VCaP (cell line): ENCODE data around the gene PRKCI.
"Not testable (repeated sequence)": the region's sequence is repeated elsewhere in the genome, so short reads cannot be mapped to it uniquely, and the experiment has no call there.

Experiments
- H3K27ac ChIP-seq: fragments of 450-650 bp; 2 replicates; pipeline ENCODE4 v1.5.1; 2017
- TF ChIP-seq, protein P1 (sequence below): fragments of 450-650 bp; conservative IDR thresholded peaks from 2 replicates; pipeline ENCODE4 v1.5.1; 2017; ENCODE audit warnings: mild to moderate bottlenecking, moderate library complexity

PRKCI gene

GRCh38 chr3:170221924-170222646 lies at the start of gene PRKCI:
TSS of gene PRKCI (plus strand) at chr3:170222424. CDS start at chr3:170222670, 246 bp downstream.
- H3K27ac ChIP-seq = peak within 1 kb of the TSS; percentile 93
- TF ChIP-seq, protein P1, sequence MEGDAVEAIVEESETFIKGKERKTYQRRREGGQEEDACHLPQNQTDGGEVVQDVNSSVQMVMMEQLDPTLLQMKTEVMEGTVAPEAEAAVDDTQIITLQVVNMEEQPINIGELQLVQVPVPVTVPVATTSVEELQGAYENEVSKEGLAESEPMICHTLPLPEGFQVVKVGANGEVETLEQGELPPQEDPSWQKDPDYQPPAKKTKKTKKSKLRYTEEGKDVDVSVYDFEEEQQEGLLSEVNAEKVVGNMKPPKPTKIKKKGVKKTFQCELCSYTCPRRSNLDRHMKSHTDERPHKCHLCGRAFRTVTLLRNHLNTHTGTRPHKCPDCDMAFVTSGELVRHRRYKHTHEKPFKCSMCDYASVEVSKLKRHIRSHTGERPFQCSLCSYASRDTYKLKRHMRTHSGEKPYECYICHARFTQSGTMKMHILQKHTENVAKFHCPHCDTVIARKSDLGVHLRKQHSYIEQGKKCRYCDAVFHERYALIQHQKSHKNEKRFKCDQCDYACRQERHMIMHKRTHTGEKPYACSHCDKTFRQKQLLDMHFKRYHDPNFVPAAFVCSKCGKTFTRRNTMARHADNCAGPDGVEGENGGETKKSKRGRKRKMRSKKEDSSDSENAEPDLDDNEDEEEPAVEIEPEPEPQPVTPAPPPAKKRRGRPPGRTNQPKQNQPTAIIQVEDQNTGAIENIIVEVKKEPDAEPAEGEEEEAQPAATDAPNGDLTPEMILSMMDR = no peak

- TF ChIP-seq, protein P1 = no peak
- H3K27ac ChIP-seq = no peak overlapping the region; the same call in 1 of the 2 replicates
Measured at GRCh38 chr3:170178651-170179050, 43.6 kb upstream of the PRKCI start.

DNA sequence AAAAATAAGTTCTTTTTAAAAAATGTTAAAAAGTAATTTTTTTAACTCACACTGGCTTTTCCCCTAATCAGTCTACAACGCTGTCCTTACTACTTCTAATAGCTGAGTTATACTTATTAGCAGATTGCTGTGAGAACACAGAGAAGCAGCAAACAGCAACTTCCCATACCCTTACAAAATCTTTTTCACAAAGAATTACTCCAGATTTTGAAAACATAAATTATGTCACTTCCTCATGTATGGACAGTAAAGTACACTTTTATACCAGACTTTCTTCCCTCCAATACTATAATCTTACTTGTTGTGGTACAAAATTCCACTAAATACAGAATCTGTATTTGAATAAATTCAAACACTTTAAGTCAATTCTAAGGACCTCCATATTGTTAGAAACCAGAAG lies 42.8 kb upstream of the PRKCI start:
- TF ChIP-seq, protein P1 = no peak
- peak overlapping the region; percentile 93 for H3K27ac ChIP-seq

DNA sequence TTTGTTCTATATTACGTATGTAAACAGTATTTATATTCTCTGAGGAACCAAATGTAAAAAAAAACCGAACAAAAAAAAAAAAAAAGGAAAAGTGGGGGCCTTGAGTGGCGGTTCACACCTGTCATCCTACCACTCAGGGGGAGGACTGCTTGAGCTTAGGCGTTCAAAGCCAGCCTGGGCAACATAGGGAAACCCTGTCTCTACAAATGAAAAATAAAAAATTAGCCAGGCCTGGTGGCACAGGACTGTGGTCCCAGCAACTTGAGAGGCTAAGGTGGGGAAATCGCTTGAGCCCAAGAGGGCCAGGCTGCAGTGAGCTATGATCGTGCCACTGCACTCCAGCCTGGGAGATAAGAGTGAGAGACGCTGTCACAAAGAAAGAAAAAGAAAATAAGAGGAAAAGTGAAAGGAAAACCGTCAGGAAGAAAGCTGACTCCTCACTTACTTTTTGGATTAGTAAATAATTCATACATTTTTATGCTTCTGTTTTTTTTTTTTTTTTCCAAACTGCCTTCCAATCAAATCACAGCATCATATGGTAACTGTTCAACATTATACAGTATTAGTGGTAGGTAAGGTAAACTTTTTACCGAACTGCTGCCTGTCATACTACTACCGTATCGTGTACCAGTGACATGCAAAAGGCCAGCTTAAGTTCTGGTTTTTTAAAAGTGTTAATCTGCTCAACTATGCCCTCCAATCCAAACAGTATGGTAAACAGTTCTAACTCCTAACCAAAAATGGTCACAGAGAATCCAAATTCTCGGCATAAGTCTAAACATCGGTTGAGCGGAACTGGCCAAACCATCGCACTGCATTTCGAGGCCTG lies 41.9 kb upstream of the PRKCI start:
- TF ChIP-seq, protein P1 = no peak
- H3K27ac ChIP-seq = peak overlapping the region; percentile 93

DNA sequence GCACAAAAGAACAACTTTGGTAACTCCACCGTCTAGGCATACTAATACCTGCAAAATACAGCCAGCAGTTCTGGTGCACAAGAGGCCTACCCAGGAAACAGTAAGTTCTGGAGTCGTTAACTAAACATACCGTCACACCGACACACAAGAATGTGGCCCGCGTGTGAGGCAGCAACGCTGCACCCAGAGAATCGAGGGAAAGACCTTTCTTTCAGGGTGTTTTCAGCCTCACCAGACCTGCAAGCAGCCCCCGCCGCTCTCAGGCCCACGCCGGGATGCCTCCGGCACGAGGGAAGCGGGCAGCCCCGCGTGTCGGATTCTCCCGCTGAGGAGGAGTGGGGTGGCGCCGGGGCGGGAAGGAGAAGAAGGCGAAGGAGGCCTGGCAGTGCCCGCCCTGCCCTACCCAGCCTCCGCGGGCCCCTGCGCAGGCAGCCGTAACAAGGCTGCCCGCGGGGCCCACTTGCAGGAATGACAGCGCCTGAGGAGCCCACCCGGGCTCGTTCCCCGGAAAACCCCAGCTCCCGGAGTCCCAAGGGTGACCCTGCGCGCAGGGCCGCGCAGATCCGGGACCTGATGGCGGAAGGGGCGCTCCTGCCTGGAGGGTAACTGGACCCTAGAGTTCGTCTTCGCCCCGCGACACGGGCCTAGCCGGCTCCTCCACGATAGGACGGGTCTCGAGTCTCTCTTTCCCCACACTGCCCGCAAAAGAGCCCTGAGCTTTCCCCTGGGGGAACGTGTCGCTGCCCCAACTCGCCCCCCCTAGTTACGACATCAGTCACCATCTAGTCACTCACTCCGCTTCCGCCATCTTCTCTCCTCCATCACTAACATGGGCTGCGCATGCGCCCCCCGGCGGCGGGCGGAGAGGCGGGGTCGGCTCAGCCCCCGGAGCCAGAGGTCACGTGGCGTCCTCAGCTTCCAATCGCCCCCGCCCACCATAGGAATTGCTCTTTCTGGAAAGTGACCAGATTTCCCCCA lies 41.0 kb upstream of the PRKCI start, which contains the start of gene PHC3:
PHC3 (minus strand) TSS at position 826 of the 978 bp plus-strand sequence; CDS start at position 808, 18 bp downstream.
- TF ChIP-seq, protein P1 = no peak
- H3K27ac ChIP-seq = peak within 1 kb of the TSS; percentile 93

DNA sequence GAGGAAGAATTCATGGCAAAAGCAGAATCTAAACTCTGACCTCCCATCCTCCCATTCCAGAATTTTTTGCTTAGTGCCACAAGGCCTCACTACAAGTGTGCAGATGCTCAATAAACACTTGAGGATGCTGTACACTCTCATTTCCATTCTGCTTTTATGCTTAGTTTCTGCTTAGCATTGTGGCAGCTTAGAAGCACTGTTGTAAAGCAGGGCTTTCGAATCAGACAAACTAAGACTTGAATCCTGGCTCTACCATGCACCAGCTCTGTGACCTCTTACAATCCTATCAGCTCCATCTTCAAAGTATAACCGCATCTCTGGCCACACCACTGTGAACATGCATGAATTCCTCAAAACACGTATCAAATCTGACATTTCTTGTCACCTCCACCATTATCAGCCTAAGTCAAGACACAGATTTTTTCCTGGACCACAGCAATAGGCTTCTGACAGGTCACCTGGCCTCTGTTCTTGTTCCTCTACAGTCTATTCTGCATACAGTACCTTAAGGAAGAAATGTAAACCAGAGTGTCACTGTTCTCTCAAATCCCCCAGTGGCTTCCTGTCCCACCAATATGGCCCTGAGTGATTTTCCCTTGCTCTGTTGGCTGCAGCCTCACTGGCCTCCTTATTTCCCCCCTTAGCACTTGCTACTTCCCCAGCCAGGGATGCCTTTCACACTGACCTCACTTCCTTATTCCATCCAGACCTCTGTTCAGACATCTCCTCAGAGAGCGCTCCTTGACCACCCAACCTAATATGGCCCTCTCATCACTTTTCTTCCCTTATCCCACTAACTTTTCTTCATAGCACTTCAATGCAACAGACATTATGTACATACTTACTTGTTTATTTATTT lies 32.6 kb upstream of the PRKCI start:
- TF ChIP-seq, protein P1 = peak; percentile 50
- H3K27ac ChIP-seq = no peak overlapping the region

- not testable (repeated sequence) for H3K27ac ChIP-seq
Measured at GRCh38 chr3:170195759-170196158, 26.5 kb upstream of the PRKCI start.
